Measurements from ENCODE around the gene MAP3K7.

- TF ChIP-seq CTCF (IDR thresholded peaks at IDR 0.05) (no peak), ZFX (IDR thresholded peaks at IDR 0.05; ENCODE audit: borderline replicate concordance) (no peak)
Observed at GRCh38 chr6:90544081-90544480, 42.8 kb downstream of the MAP3K7 start.

Data from 22Rv1 (cell line).